HG02798 (cell line): ENCODE measurements around the gene RAB27B.

Experiments
- ATAC-seq: cut with Tn5 transposase; IDR thresholded peaks from one replicate; pipeline ENCODE4 v1.9.1; 2021; ENCODE audit warnings: mild to moderate bottlenecking; ENCODE audit not compliant: unreplicated experiment, poor library complexity

RAB27B gene

DNA sequence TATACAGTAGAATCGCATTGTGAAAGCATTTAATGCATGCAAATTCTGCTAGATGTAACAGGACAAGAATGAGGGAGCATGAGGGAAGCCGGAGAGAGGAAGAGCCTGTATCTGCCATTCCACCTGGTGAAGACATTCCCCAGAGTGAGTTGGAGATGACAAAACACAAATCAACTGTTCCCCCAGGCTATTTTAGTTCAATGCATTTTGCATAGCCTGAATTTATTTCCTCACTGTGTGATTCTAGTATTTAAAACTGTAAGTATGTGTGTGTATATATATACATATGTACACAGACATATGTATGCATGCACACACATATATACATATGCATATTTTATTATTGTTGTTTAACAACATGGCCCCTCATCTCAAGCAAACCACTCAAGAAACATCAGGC lies 76.3 kb downstream of the RAB27B start:
- no peak for ATAC-seq

DNA sequence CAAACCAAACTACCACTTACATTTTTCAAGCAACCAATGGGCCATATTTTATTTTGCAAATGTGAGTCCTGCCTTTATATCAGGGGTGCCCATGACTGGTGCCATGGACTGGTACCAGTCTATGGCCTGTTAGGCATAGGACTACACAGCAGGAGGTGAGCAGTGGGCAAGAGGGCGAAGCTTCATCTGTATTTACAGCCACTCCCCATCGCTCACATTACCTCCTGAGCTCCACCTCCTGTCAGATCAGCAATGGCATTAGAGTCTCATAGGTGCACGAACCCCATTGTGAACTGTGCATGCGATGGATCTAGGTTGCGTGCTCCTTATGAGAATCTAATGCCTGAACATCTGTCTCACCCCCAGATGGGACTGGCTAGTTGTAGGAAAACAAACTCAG lies 77.4 kb downstream of the RAB27B start:
- no peak for ATAC-seq

DNA sequence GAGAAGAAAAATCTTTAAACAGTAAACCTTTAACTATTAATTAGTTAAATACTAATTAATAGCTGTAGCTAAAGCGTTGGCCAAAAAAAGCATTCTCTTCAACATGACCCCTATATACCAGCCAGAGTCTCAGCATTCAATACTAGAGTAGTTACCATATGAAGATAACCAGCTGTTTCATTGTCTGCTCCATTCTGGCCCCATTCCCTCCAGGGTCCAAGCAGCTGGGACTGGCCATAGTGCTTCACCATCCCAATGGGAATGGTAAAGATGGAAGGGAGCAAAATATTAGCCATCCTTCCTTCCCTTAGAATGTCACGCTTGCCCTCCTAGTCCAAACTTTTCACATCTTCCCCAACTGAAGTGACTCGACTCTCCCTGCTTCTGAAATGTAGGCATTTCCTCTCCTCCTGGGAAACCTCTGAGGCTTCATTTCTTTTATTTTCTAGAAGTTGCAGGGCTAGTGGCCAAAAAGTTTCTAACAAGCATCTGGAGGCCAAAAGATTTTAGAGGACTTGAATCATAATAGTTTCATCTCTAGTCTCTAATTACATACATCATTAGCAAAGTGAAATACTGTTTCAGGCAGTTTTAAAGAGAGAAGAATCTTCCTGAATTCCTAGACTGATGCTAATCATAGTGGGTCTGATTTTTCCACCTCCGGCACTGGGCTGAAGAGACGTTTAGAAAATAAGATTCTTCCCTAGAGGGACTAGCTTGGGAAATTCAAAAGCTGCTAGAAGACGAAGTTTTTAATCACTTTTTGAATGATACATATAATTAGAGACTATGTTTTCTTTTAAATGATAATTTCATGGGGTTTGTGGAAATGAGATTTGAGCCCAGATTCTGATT lies 78.3 kb downstream of the RAB27B start:
- no peak for ATAC-seq

DNA sequence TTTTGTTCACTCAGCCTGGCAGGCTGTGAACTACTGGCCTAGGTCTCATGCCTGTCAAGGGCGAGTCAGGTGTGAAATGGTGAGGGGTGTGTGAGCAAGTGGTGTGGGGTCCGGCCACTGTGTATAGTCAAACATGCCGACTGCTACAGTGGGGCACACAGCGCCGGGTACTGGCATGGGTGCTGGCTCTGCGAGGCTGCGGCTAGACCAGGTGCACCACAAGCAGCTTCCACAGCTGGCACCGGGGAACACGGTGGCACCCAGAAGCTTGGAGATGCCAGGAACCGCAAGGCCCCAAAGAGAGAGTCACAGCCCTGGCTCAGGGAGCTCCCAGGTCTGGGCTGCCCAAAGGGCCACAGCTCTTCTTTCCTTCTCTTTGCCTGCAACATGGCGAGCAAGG lies 81.3 kb downstream of the RAB27B start:
- ATAC-seq, result no peak

DNA sequence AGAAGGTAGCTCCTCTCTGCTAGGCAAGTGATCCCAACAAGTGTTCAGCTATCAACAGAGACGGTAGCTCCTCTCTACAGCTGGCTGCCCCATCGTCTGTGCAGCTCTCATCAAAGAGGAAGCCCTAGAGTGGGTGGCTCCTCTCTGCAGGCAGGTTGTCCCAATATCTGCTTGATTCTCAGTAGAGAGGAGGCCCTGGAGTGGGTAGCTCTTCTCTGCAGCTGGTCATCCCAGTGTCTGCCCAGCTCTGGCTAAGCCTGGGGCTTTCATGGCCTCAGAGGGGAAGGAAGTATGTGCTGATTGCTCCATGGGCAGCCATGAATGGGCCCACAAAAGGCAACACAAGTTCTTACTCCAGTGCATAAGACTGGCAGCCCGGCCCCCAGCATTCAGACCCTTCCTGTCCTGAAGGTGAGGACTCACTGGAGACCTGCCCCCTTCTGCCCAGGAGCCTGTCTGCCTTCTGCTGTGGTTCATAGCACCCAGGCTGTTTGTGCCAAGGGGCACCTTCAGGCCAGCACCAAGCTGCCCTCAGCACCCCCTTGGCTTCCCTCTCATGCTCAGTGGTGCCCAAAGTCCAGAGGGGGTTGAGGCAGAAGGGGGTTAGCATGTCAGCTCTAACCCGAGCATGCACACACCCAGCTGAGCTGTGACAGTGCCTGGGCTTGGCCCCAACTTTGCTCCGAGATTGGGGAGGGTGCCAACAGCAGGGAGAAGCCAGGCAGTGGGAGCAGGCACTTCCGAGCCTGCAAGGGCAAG lies 82.1 kb downstream of the RAB27B start:
- ATAC-seq, result no peak

DNA sequence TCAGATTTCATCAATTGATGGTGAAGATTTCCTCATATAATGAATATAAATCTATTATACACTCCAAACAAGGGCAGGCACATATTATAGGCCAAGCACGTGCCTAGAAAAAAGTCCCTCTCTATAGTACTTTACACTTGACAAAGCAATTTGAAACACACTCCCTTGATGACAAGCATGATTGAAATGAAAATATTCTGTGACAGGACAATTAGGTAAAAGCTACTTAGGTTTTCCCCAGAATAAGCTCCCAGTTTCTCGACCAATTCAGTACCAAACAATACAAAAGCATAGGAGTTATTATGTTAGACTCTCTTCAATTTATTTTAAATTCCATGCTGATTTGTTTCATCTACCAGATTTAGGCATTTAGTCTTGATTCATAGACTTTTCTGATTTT lies 83.3 kb downstream of the RAB27B start:
- ATAC-seq, result no peak

DNA sequence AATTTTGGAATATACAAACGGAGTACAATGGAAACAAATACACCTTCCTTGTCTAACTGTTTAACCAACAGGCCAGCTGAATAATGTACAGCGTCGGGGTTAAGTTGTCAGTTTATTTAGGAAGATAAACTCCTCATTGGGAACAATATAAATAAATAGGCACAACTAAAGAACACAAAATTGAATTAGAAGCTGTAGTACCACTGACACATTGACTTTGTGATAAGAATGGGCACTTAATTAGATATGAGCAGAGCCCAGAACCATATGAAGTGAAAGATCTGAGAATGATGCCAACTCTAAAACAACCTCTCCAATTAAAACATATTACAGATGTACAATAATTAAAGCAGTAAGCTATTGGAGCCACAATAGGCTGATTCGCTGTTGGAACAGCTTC lies 86.5 kb downstream of the RAB27B start:
- no peak for ATAC-seq

DNA sequence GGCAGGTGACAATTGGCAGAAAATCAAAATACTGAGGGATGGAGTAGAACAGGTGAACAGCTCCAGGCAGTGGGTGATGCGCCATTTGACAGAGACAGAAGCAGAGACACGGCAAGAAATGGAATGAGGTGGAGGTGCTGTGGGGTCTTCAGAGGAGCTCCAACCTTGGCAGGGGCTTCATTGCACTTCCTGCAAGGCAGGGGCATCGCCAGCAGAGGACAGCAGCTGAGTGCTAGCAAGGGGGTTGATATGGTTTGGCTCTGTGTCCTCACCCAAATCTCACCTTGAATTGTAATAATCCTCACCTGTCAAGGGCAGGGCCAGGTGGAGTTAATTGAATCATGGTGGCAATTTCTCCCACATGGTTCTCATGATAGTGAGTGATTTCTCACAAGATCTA lies 88.2 kb downstream of the RAB27B start:
- no peak for ATAC-seq

DNA sequence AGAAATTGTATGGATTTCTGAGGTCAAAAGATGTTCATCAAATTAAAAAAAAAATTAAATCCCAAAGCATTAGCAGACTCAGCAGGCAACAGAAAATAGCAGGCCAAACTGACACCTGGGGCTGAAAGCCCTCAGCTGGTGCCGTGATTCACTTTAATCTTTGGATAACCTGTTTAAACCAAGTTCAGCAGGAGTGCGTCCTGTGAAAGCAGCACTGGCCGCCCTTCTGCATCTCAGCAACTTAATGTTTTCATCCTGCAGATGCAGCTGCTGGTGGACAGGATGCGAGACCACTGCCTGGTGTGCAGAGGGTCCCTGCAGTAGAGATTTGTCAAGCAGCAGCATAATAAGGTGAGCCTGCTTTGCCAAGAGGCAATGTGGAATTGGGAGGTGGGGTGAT lies 89.8 kb downstream of the RAB27B start:
- ATAC-seq, result no peak

DNA sequence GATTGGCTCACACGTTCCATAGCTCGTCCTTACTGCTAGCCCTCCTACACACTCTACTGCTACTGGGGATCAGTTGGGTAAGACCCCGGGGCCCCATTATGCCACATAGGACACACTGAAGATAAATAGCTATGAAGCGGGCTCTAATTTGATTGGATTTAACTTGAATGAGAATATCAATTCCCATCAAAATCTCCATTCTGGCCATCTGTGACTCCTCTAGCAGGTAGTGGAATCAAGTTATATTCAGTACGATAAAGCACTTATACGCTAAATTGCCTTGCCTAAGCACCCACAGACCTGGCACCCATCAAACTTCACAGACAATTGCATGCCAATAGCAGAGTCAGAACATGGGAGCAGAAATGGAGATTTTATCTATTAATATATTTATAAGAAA lies 91.1 kb downstream of the RAB27B start:
- ATAC-seq, result no peak

DNA sequence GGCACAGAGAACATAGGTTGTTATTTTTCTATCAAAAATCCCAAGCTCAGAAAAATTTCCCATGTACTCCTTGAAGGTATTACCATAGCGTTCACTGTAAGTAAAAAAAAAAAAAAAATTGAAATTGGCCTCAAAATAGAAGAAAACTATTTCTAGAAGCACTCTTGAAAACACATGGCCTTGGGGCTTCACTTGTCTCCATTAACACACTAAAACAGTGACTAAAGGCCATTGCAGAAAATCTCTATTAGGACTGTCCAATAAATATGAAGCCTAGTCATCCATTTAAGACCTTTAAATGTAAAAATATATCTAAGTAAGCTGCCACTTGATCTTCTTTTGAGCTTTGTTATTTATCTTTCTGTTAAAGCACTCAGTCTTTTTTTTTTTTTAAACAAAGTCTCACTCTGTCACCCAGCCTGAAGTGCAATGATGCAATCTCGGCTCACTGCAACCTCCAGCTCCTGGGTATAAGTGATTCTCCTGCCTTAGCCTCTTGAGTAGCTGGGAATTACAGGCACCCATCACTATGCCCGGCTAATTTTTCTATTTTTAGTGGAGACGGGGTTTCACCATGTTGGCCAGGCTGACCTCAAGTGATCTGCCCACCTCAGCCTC lies 95.2 kb downstream of the RAB27B start:
- no peak for ATAC-seq

DNA sequence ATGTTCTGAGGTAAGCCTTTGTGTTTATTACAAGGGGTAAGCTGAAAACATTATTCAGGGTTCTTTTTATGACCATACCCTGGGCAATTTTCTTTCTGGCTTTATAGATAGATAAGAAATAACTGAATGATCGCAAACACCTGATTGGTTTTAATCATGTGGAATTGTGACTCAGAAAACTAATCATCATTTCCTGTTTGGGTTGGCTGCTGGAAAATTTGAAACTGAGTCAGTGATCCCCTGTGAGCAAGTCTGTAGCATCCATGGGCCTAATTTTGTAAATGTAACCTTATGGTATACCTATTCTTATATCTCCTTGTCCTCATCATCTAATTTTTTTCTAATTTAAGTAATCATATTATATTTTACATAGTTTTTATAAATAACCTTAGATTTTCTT lies 96.7 kb downstream of the RAB27B start:
- ATAC-seq, result no peak

DNA sequence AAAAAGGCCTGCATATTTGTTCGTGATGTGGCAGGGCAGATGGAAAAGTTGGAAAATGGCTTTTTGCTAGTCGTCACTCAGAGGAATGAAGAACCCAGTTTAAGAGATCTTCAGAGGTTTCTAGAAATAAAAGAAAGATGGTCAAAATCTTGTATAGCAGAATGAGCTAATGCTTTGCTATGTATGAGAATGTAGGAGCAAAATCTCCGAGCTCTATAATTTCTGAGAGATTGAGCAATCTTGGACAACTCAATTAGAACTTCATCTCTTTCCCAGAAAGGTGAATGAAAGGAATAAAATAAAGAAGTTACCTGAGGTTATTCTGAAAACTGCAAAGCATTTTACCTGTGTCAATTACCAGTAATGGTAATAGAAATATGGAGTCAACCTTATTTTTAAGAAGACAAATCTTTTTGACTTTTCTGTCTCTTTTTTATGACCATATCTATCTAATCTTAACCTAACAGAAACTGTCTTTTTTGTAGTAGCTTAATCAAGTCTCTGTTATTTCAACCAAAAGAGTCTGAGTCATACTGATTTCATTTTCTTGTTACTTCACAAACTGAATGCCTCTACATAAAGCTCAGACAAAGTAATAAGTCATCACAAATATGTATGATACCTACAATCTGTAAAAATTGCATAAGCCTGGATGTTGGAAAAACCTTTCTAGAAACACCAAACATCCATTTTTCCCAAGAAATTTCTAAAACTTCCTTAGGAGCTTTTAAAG lies 98.5 kb downstream of the RAB27B start:
- no peak for ATAC-seq

DNA sequence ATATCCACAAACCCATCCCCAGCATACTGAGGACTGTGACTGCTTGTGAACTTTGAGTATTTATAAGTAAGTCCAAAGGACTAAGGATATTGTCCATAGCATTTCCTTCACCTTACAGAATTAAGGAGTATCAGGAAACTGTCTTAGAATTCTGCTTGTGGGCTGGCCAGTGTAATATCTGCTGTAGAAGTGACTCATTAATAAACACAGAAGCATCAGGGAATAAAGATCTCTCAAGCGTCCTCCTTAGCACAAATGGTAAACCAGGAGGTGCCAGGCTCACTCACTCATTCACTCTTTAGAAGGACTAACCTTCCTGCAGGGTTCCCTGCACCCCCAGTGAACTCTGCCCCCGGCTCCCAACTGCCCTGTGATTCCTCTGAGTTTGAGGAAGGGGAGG lies 100.0 kb downstream of the RAB27B start:
- no peak for ATAC-seq

DNA sequence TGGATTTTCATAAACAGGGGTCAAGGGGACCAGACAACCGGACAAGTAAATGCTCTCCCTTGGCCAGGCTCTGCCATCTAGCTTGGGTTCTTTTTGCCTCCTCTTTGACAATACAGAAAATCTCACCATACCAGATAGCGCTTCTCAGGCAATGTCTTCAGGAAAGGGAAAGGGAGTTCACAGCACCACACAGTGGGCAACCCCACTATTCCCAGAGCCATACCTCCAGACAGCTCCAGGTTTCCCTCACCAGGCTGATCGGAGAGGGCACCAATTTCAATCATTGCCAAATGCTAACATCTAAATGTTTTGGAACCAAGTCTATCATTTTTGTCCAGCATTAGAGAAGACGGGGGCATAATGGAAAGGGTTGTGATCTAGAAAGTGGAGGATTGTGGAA lies 102.9 kb downstream of the RAB27B start:
- ATAC-seq, result no peak

DNA sequence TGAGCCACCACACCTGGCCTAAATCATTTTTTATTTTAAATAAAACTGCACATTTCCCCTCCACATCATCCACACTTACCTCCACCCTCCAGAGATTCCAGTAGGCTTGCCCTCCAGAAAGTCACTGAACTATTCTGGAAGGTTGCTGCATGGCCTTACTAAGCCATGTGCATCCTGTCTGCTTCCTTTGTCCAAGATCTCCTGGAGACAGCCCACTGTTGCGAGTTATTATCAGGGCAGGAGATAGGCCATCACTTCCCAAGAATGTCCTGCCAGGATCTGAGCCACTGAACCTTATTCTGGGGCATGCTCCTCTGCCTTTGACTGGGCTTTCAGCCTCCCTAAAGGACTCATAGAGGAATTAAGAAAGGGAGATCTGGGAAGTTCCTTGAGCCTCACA lies 104.2 kb downstream of the RAB27B start:
- ATAC-seq, result no peak

DNA sequence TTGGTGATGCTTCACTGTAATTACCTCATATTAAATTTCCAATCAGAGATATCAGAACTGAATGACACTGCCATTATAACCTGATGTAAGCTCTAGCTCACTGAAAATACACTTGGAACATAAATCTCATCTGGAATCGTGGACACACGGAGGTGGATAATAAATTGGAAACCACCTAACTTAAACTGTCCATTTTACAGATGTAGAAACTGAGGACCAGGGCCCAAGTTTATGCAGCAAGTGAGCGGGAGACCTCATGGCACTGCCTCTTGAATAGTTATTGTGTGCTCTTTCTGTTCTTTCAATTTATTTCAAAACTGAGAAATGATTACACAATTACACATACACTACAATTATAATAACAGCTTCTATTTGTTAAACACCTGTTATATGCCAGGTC lies 110.2 kb downstream of the RAB27B start:
- no peak for ATAC-seq

DNA sequence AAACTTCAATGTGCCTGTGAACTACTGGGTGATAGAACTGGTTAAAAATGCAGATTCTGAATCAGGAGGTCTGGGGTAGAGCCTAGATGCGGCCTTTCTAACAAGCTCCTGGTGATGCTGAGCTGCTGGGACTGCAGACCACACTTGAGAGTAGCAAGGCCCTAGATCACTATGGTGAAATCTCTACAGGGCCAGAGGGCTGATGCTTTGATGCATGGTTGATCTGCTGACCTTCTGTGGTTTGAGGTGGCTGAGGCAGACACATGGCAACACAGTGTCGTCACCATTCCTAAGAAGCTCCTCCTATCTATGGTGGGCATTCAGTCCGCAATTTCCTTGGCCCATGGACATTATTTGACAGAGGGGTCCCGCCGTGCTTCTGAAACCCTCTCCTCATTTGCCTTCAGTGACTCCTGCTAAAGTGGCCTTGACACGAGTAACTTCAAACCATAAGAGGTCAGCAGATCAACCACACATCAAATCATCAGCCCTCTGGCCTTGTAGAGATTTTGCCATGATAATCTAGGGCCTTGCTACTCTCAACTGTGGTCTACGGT lies 111.2 kb downstream of the RAB27B start:
- no peak for ATAC-seq

DNA sequence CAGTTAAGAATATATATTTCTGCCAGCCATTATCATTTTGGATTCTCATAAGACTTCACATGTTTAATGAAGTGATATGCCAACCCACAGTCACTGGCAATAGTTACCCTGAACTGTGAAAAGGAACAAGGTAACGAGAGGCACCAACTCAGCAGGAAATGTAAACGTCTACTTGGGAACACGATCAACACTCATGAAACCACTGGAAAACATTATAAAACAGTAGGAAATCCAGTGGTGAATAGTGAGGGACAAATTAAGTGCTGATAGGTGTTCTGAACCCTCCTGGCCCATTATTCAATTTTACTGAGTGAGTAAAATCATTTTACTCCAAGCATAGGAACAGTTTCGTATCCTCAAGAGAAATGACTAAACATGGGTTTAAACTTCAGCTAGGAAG lies 113.9 kb downstream of the RAB27B start:
- ATAC-seq, result no peak

DNA sequence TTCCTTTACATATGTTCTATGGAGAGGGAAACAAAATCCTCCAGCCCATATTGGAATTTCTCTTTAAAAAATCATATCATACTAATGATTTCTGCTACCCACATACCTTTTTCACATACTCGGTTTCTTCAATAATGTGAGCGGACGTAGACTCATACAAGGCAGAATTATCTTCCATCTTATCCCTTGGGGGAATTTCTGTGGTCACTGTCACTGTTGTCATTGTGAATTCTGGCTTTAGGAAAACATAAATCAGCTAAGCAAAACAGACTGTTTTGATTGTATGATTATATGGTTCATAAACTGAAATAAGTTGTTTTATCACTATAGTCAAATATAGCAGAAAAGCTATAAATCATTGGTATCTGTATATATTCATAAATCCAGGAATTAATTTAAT lies 114.3 kb downstream of the RAB27B start:
- ATAC-seq, result no peak
